Kidney (tissue), 14 donors: ENCODE data around the gene MBD3. TPM values are rescaled to one million over a fixed set of nuclear protein-coding genes. Genes with fewer than 3 reads are reported as not detected.

ENCODE experiments used
- DNase-seq, 5 donors: peaks; one replicate each; pipeline ENCODE4 v3.0.0-alpha.2; 2013 to 2020
- FAIRE-seq: peaks from 2 replicates; lab custom pipeline; 2012; peaks lifted over from hg19 to GRCh38; lab: Jason Lieb, UNC
- H3K27ac ChIP-seq, 2 donors: one replicate each; pipeline ENCODE4 v1.7.0; 2013; ENCODE audit warnings: low read depth in 2 of 2, low read length in 2 of 2, inconsistent platforms in 1 of 2
- H3K27me3 ChIP-seq: one replicate; pipeline ENCODE4 v1.7.1; 2013; ENCODE audit warnings: low read length, inconsistent platforms; ENCODE audit not compliant: control insufficient read depth, insufficient read depth
- H3K36me3 ChIP-seq, 3 donors: one replicate each; pipeline versions ENCODE4 v1.7.0 to v1.7.1; 2013; ENCODE audit warnings: low read length in 3 of 3, control low read depth in 1 of 3, inconsistent platforms in 1 of 3; ENCODE audit not compliant: insufficient read depth in 3 of 3, control insufficient read depth in 2 of 3
- H3K4me1 ChIP-seq, 3 donors: one replicate each; pipeline versions ENCODE4 v1.7.0 to v1.7.1; 2013; ENCODE audit warnings: low read length in 3 of 3, inconsistent platforms in 1 of 3, low read depth in 1 of 3; ENCODE audit not compliant: control insufficient read depth in 2 of 3, insufficient read depth in 2 of 3
- H3K4me3 ChIP-seq, 3 donors: one replicate each; pipeline versions ENCODE4 v1.7.0 to v1.8.1; 2013; ENCODE audit warnings: low read length in 3 of 3, control low read depth in 1 of 3, inconsistent platforms in 1 of 3
- H3K9ac ChIP-seq, 3 donors: one replicate each; pipeline versions ENCODE4 v1.7.0 to v1.7.1; 2013; ENCODE audit warnings: low read length in 3 of 3, control low read depth in 1 of 3, inconsistent platforms in 1 of 3
- H3K9me3 ChIP-seq, 3 donors: one replicate each; pipeline versions ENCODE4 v1.7.0 to v1.7.1; 2013; ENCODE audit warnings: low read length in 3 of 3, control low read depth in 1 of 3, inconsistent platforms in 1 of 3; ENCODE audit not compliant: control insufficient read depth in 2 of 3, insufficient read depth in 1 of 3
- intact Hi-C: fragments of 100-400 bp; cut with DNase I; formaldehyde crosslinking; loops from one replicate; pipeline ENCODE4 v1.11.1; 2022
- polyA plus RNA-seq: library from polyadenylated mRNA; stranded (reverse); fragments of 350-450 nt; fragmentation: Illumina TruSeq; extraction: RNeasy Lipid Tissue Mini Kit (QIAGEN cat#74804); gene quantifications from one replicate; pipeline ENCODE4 v1.2.3, GENCODE V29; 2014; ENCODE audit warnings: low read depth, low replicate concordance; ENCODE audit not compliant: insufficient read depth
- total RNA-seq: library from RNA; stranded (reverse); fragmentation: NEBNext Ultra II Directional; extraction: Animal tissue kit (Norgen Biotek cat#: 25700); gene quantifications from one replicate; pipeline ENCODE4 v1.2.1, GENCODE V29; 2021
- TF ChIP-seq, protein P1 (sequence below): IDR thresholded peaks from 3 replicates; pipeline ENCODE4 v1.5.1; 2012; ENCODE audit warnings: mild to moderate bottlenecking, moderate library complexity, borderline replicate concordance; ENCODE audit not compliant: insufficient read depth; ENCODE audit errors: extremely low read depth
- donor health status: control.
- donor health status: control.
- donor health status: control.
- donor health status: control.
- donor health status: control.
- donor health status: DM: yes; HTN: yes; CAD: no.
- donor health status: Normal renal cell carcinoma (clear cell type).

MBD3 gene
- total and polyA plus RNA-seq, 2 donors from 2014 or later: 62.5 to 76.1 TPM

GRCh38 chr19:1528596-1529429 lies 63.9 kb downstream of the MBD3 start:
- Histone ChIP-seq H3K9me3 (peaks cover 0 to 2% (median 0%) of the 10 kb centered on the region in 3 donors), H3K9ac (no peak overlapping the region), H3K27me3 (peaks cover 9% of the 10 kb centered on the region), H3K4me1 (peaks cover 0 to 4% (median 0%) of the 10 kb centered on the region in 3 donors), H3K27ac (no peak overlapping the region), H3K36me3 (no peaks in the 10 kb centered on the region), H3K4me3 (no peak overlapping the region)
- DNase-seq: no peak
- intact Hi-C loops: no loop called here
- no peak for FAIRE-seq
- TF ChIP-seq, protein P1, sequence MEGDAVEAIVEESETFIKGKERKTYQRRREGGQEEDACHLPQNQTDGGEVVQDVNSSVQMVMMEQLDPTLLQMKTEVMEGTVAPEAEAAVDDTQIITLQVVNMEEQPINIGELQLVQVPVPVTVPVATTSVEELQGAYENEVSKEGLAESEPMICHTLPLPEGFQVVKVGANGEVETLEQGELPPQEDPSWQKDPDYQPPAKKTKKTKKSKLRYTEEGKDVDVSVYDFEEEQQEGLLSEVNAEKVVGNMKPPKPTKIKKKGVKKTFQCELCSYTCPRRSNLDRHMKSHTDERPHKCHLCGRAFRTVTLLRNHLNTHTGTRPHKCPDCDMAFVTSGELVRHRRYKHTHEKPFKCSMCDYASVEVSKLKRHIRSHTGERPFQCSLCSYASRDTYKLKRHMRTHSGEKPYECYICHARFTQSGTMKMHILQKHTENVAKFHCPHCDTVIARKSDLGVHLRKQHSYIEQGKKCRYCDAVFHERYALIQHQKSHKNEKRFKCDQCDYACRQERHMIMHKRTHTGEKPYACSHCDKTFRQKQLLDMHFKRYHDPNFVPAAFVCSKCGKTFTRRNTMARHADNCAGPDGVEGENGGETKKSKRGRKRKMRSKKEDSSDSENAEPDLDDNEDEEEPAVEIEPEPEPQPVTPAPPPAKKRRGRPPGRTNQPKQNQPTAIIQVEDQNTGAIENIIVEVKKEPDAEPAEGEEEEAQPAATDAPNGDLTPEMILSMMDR: no peak

- Histone ChIP-seq H3K27me3 (peaks cover 9% of the 10 kb centered on the region), H3K36me3 (no peaks in the 10 kb centered on the region), H3K9ac (no peak overlapping the region), H3K27ac (no peak overlapping the region), H3K4me3 (no peak overlapping the region), H3K9me3 (peaks cover 0 to 2% (median 0%) of the 10 kb centered on the region in 3 donors), H3K4me1 (peaks cover 0 to 4% (median 0%) of the 10 kb centered on the region in 3 donors)
- no peak for DNase-seq
- FAIRE-seq: no peak
- TF ChIP-seq, protein P1: no peak
- intact Hi-C loops: no loop called here
These were observed 64.9 kb downstream of the MBD3 start for GRCh38 chr19:1527650-1528309.

- H3K4me1 ChIP-seq: peaks cover 0 to 4% (median 0%) of the 10 kb centered on the region in 3 donors
- DNase-seq: no peak
- no peak overlapping the region for H3K27ac ChIP-seq
- intact Hi-C loops: no loop called here
- no peak overlapping the region for H3K4me3 ChIP-seq
- H3K27me3 ChIP-seq: peaks cover 9% of the 10 kb centered on the region
- no peak overlapping the region for H3K9ac ChIP-seq
- TF ChIP-seq, protein P1: no peak
- H3K36me3 ChIP-seq: no peaks in the 10 kb centered on the region
- FAIRE-seq: no peak
- H3K9me3 ChIP-seq: peaks cover 0 to 2% (median 0%) of the 10 kb centered on the region in 3 donors
These were observed 65.6 kb downstream of the MBD3 start for GRCh38 chr19:1526979-1527649.
